22Rv1 (cell line): ENCODE data around the gene SH3BP5L.
A peak's percentile ranks its signal among the peaks of the same experiment; 100 is the strongest.

Experiments used
- H3K27ac ChIP-seq: fragments of 450-650 bp; 2 replicates; pipeline ENCODE4 v1.5.1; 2017
- CTCF ChIP-seq: fragments of 450-650 bp; IDR thresholded peaks from 2 replicates; pipeline ENCODE4 v1.5.1; 2017; ENCODE audit warnings: mild to moderate bottlenecking
- ZFX ChIP-seq: fragments of 450-650 bp; IDR thresholded peaks from 2 replicates; pipeline ENCODE4 v1.6.1; 2017; ENCODE audit warnings: antibody characterized with exemption, borderline replicate concordance

The SH3BP5L gene

DNA sequence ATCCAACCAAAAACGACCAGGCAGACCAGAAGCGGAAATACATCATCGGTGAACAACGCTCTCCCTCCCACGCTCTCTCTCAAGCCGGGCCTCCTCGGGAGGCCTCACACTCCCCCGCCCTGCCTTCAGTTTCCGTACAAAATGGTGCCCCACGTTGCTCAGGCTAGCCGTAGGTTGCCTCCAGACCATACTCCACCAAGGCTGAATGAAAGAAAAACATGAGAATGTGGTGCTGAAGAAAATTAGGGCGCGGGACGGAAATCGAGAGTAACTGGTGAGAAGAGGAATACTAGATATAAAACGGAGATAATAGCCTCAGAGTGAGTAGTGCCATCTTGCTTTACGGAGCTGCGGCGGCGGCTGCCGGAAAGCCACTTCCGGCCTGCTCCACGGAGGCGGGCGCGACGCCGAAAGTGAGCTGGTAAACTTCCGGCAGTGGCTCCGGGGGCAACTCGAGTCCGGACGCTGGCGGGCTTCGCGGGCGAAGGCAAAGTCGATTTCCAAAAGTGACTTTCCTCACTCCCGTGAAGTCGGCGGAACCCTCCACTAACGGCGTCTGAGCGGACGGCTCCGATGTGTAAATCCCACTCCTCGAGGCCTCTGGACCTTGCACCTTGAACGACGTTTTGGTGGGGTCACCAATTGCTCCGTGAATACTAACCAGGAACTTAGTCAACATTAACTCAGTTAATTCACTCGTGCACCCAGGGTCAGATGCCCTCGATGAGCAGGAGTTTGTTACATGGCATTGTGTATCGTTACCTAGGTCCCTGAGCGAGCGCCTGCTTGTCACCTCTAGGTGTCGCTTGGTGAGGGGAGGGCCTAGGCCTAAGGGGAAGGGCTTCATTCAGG lies at the start of gene SH3BP5L:
Gene SH3BP5L (minus strand): TSS at position 7 of the 852 bp plus-strand sequence. CDS start 980 bp downstream, outside the sequence.
- TF ChIP-seq CTCF (peak; percentile 96), ZFX (no peak)

DNA sequence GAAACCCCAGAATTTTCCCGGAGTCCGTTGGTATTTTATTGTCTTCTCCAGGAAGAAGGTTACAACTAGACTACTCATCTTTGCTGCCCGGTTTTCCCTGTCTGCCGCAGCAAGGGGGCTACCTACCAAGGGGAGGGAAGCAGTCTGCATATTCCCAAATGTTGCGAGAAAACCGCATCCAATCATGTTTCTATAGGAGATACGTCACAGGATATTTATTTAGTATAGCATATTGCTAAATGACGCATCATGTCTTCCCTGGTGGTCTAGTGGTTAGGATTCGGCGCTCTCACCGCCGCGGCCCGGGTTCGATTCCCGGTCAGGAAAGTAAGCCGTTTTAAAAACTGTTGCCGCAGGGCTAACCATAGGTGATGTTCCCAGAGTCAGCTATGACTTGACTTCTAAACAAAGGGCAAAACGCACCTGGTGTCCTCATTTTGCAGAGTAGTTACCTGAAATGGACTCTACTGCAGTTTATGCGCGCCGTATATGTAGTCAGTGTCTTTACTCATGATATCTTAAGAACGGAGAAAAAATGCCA lies 48.3 kb upstream of the SH3BP5L start:
- TF ChIP-seq CTCF (no peak), ZFX (no peak)
- peak overlapping the region; percentile 96 for H3K27ac ChIP-seq

More for the DNA sequence above, at the start of gene SH3BP5L:
- peak within 1 kb of the TSS; percentile 90 for H3K27ac ChIP-seq

- H3K27ac ChIP-seq = peak overlapping the region; percentile 96
- TF ChIP-seq ZFX (no peak), CTCF (no peak)
Observed at GRCh38 chr1:248873409-248873992, 47.8 kb upstream of the SH3BP5L start.

- TF ChIP-seq ZFX = no peak
- TF ChIP-seq CTCF = no peak
- H3K27ac ChIP-seq = peak overlapping the region; percentile 96
Observed at GRCh38 chr1:248872752-248873408, 47.2 kb upstream of the SH3BP5L start.

- TF ChIP-seq CTCF (no peak), ZFX (no peak)
- peak overlapping the region; percentile 96 for H3K27ac ChIP-seq
Observed at GRCh38 chr1:248871837-248872401, 46.2 kb upstream of the SH3BP5L start.

DNA sequence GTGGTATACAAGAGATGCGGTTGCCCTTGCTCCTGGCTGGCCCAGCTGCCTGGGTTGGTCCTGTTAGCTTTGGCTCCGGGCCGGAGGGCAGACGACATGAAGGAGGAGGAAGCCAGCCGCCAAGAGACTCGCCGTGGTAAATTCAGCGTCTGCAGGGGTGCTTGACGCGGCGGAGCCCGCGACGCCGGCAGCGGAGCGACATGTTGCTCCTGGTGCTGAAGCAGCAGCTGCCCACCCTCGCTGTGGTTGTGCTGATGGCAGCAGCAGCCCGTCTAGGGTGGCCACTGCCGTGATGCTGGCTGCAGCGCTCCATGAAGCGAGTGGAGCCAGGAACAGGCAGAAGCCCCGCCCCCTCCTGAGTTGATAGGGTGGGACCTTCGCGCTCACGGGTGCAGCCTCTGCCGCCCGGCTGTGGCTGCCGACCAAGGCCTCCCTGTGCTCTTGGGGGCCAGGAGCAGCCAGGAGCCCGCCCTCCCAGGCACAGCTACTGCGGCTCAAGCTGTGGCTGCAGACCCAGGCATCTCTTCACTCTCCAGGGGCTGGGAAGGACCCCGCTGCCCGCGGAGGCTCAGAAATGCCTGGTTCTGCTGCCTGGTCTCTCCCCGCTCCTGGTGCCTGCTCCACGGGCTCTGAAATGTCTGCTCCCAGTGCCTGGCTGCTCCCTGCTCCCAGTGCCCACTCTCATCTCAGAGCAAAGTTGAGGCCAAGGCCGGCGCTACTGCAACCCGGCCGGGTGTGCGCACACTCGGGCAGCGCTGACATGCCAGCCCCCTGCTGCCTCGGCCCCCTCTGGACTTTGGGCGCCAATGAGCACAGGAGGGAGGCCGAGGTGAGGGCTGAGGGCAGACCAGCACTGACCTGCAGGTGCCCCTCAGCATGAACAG lies 37.5 kb upstream of the SH3BP5L start:
- TF ChIP-seq CTCF = 0 out of 2 replicates have a peak, but pooled peaks have one; percentile 6
- no peak for TF ChIP-seq ZFX
- peak overlapping the region; percentile 81 for H3K27ac ChIP-seq
